BJ (cell line): ENCODE measurements around the gene EFHC1. TPM values are rescaled to one million over a fixed set of nuclear protein-coding genes. Genes with fewer than 3 reads are reported as not detected.

Experiments used
- CTCF ChIA-PET: fragments of 350-600 bp; formaldehyde crosslinking; extraction: SDS; loops from one replicate; lab custom pipeline; 2021; ENCODE audit warnings: antibody characterized with exemption, inconsistent platforms; lab: Yijun Ruan, JAX
- POLR2A ChIA-PET: fragments of 300-600 bp; sonication (Branson Sonifier 250); formaldehyde crosslinking; extraction: SDS; loops from one replicate; lab custom pipeline; 2021; ENCODE audit warnings: antibody characterized with exemption; lab: Charles Lee
- DNase-seq: peaks from one replicate; pipeline ENCODE4 v3.0.0-alpha.2; 2011; ENCODE audit warnings: low read depth
- H3K27me3 ChIP-seq: 2 replicates; pipeline ENCODE4 v1.6.0; 2011; ENCODE audit warnings: low read length; ENCODE audit not compliant: control insufficient read depth, insufficient read depth
- H3K36me3 ChIP-seq: 2 replicates; pipeline ENCODE4 v1.5.1; 2011; ENCODE audit warnings: low read length; ENCODE audit not compliant: control insufficient read depth, insufficient read depth
- H3K4me3 ChIP-seq: 2 replicates; pipeline ENCODE4 v1.5.1; 2011; ENCODE audit warnings: low read depth, mild to moderate bottlenecking, control low read depth, low read length
- polyA plus RNA-seq: library from polyadenylated mRNA; depleted of rRNA; stranded (reverse); fragments of >200 nt; gene quantifications from 2 replicates; pipeline ENCODE4 v1.2.3, GENCODE V29; 2011
- TF ChIP-seq, protein P1 (sequence below): IDR thresholded peaks from 2 replicates; pipeline ENCODE4 v1.5.1; 2011; ENCODE audit warnings: low read depth, mild to moderate bottlenecking, control low read depth, inconsistent platforms, low read length, moderate library complexity; ENCODE audit not compliant: insufficient read depth

Gene EFHC1
- polyA plus RNA-seq, 1 experiment: 16.6 TPM

DNA sequence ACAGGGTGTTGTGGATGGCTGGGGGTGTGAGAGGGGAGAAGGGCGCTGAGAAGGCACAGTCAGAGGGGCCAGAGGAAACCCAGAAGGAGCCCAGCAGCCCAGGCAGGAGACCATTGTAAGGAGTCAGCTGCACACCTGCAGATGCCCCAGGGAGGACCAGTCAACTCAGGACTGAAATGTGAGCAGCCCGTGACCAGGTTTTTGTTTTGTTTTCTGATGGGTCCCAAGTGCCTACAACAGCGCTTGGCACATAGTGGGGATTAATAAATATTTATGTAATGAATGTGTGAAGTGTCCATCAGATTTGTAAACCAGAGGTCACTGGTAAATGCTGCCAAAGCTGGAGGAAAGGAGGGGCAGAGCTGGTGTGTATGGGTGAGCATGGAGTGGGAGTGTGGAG, 126.5 kb downstream of the EFHC1 start:
- H3K36me3 ChIP-seq: 0 out of 2 replicates have a peak, but pooled peaks cover 1% of the 10 kb centered on the region

DNA sequence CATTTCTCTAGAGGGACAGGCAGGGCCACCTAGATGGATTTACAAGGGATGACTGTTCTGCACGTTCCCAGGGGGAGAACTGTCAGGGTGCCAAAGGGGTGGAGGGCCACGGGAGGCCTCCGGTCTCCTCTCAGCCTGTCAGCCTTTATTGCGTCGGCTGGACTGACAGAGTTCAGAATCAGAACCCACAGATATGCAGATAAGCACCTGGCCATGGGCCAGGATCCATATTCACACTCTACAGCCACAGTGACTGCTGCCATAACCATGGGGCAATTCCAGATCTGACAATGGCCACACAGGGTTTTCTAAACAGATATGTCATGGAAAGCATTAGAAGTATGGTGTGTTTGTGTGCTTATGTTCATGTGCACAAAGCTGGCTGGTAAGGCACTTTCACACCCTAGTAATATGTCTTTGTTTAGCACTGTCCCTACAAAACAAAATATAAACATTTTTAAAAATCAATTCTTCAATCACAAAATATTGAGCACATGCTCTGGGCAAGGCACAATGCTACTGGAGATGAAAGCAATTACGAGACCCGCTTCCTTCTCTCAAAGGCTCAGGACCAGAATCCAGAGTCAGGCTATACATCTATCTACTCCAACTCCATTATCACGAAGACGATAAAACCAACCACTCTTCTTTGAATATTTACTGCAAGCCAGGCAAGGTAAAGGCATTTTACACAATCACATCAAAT, 127.7 kb downstream of the EFHC1 start:
- ChIA-PET CTCF (interaction anchor here (1.1 kb wide), 1 partner anchor 131 kb away, joined by 5 read pairs; no protein-coding TSS in a partner anchor), POLR2A (no interaction called here)
- TF ChIP-seq, protein P1, sequence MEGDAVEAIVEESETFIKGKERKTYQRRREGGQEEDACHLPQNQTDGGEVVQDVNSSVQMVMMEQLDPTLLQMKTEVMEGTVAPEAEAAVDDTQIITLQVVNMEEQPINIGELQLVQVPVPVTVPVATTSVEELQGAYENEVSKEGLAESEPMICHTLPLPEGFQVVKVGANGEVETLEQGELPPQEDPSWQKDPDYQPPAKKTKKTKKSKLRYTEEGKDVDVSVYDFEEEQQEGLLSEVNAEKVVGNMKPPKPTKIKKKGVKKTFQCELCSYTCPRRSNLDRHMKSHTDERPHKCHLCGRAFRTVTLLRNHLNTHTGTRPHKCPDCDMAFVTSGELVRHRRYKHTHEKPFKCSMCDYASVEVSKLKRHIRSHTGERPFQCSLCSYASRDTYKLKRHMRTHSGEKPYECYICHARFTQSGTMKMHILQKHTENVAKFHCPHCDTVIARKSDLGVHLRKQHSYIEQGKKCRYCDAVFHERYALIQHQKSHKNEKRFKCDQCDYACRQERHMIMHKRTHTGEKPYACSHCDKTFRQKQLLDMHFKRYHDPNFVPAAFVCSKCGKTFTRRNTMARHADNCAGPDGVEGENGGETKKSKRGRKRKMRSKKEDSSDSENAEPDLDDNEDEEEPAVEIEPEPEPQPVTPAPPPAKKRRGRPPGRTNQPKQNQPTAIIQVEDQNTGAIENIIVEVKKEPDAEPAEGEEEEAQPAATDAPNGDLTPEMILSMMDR: no peak
- H3K27me3 ChIP-seq: no peaks in the 10 kb centered on the region
- H3K4me3 ChIP-seq: no peak overlapping the region
- H3K36me3 ChIP-seq: 0 out of 2 replicates have a peak, but pooled peaks cover 1% of the 10 kb centered on the region
- DNase-seq: no peak

More for the DNA sequence above, 126.5 kb downstream of the EFHC1 start:
- POLR2A ChIA-PET: interaction anchor here (0.6 kb wide), 1 partner anchor 53 kb away, joined by 4 read pairs; no protein-coding TSS in a partner anchor
- TF ChIP-seq, protein P1: no peak
- CTCF ChIA-PET: interaction anchor here (0.8 to 1.1 kb wide), 2 partner anchors 30 to 130 kb away, joined by 3 to 5 read pairs; no protein-coding TSS in a partner anchor
- DNase-seq: no peak
- Histone ChIP-seq H3K4me3 (no peak overlapping the region), H3K27me3 (no peaks in the 10 kb centered on the region)

DNA sequence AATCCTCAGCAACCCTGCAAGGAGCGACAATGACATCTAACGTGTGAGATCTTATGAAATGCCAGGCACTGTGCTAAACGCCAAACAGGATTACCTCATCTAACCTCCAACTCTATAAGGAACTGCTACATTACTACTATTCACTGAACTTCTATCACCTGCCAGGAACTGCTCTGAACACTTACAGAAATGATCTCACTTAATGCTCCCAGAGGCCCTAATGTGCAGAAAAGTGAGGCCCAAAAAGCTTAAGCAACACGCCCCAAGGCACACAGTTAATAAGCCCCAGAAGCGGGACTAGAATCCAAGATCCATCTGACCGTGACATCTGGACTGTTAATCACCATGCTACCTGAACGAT, 128.2 kb downstream of the EFHC1 start:
- POLR2A ChIA-PET: no interaction called here
- TF ChIP-seq, protein P1: no peak
- no peak for DNase-seq
- 0 out of 2 replicates have a peak, but pooled peaks cover 1% of the 10 kb centered on the region for H3K36me3 ChIP-seq
- no peak overlapping the region for H3K4me3 ChIP-seq
- no peaks in the 10 kb centered on the region for H3K27me3 ChIP-seq
- CTCF ChIA-PET: no interaction called here

DNA sequence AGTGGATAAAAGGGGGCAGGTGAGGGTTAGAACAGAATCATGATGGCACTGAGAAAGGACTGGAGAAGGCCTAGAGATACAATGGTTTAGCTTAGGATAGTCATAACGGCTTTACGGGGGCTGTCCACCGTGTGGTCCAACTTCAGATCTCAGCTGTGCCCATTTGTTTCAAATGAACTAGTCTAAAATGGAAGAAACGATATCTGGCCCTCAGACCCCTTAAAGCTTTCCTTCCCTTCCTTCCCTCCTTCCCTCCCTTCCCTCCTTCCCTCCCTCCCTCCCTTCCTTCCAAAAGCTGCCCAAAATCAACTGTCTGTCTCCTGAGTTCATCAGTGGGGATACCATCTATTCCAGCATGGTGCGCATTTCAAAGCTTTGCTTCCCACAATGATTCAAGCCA, 128.9 kb downstream of the EFHC1 start:
- no peaks in the 10 kb centered on the region for H3K27me3 ChIP-seq
- H3K4me3 ChIP-seq: no peak overlapping the region
- H3K36me3 ChIP-seq: 0 out of 2 replicates have a peak, but pooled peaks cover 1% of the 10 kb centered on the region
- ChIA-PET CTCF (interaction anchor here (0.8 kb wide), 1 partner anchor 132 kb away, joined by 3 read pairs; no protein-coding TSS in a partner anchor), POLR2A (interaction anchor here (0.5 kb wide), 1 partner anchor 470 kb away, joined by 4 read pairs; no protein-coding TSS in a partner anchor)
- no peak for DNase-seq
- TF ChIP-seq, protein P1: no peak

DNA sequence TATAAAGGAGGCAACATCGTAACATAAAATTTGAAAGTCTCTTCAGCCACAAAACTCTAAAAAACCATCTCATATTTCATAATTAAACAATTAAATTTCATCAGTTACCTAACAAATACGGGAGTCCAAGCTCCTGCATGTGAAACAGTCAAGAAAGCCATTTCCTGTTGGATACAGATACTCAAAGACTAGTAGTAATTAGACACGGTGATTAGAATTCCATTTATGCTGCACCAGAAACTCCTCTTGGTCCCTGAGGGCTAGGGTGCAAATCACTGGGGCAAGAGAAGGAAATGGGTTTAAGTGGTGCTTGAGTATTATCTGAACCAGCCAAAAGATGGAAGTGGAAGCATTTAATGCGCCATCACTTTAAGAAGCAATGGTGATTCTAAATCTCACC, 129.3 kb downstream of the EFHC1 start:
- POLR2A ChIA-PET: no interaction called here
- CTCF ChIA-PET: interaction anchor here (0.7 to 0.8 kb wide), 2 partner anchors 35 to 132 kb away, joined by 3 read pairs; no protein-coding TSS in a partner anchor

More for the DNA sequence above, 129.3 kb downstream of the EFHC1 start:
- TF ChIP-seq, protein P1: no peak
- H3K27me3 ChIP-seq: no peaks in the 10 kb centered on the region
- H3K36me3 ChIP-seq: 0 out of 2 replicates have a peak, but pooled peaks cover 1% of the 10 kb centered on the region
- no peak overlapping the region for H3K4me3 ChIP-seq
- no peak for DNase-seq
